GM08714 (cell line): ENCODE measurements around the gene SMU1.

Experiments used
- H3K4me3 ChIP-seq: fragments of 200-500 bp; sonication (Bioruptor generic); 2 replicates; pipeline ENCODE4 v1.5.1; 2014; ENCODE audit warnings: mild to moderate bottlenecking, low read length, inconsistent platforms
- ZNF274 ChIP-seq: IDR thresholded peaks from 2 replicates; pipeline ENCODE4 v1.6.1; 2012; ENCODE audit warnings: mild to moderate bottlenecking, low read depth, low read length

Gene SMU1

DNA sequence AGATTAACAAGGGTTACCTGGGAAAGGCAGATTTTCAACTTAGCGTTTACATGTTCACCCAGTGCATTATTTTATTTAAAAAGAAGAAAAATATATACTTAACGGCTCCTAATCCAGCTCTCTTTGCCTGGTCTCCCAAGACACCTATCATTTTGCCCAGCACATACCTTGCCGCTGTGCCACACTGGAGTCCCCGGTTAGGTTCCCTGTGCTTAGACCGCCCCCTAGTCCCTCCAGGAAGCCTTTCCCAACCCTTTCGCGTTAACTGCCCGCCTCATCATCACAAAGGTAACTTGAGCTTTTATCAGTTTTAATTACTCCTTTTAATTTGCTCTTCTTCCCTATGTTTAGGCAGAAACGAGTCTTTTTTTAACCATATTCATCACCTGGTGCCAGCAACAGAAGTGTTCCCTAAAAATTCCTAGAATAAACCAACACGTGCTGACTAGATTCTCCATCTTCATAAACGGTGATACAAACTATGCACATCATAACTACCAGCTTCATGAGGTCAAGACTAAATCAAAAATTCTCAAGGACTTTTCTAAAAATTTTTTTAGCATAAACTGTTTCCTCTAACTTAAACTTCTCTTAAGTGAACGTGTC, 31.7 kb downstream of the SMU1 start:
- H3K4me3 ChIP-seq: peak overlapping the region; percentile 42; the same call in 1 of the 2 replicates
- no peak for TF ChIP-seq ZNF274

GRCh38 chr9:33044162-33044673, 32.3 kb downstream of the SMU1 start:
- no peak for TF ChIP-seq ZNF274
- peak overlapping the region; percentile 42; the same call in 1 of the 2 replicates for H3K4me3 ChIP-seq

- no peak for TF ChIP-seq ZNF274
- peak overlapping the region; percentile 42 for H3K4me3 ChIP-seq
Observed at GRCh38 chr9:33043671-33044070, 32.8 kb downstream of the SMU1 start.

DNA sequence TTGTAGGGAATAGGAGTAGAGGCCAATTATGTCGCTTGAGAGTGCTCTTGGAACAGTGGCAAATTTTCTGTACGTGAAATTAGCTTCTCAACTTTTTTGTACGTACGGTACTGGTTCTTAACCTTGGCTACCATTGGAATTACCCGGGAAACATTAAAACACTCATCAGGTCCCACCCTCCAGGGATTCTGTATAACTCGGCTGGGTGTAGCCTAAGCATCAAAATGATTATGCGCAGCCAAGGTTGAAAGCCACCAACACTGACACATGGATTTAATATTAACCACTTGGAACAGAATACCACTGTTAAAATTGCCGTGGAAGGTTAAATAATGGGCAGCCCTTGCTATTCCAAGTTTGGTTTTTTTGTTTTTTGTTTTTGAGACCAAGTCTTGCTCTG, 34.0 kb downstream of the SMU1 start:
- H3K4me3 ChIP-seq: no peak overlapping the region
- no peak for TF ChIP-seq ZNF274

- H3K4me3 ChIP-seq: no peak overlapping the region
Observed at GRCh38 chr9:33041432-33042188, 34.9 kb downstream of the SMU1 start.

GRCh38 chr9:33040792-33041431, 35.6 kb downstream of the SMU1 start:
- TF ChIP-seq ZNF274: no peak
- H3K4me3 ChIP-seq: no peak overlapping the region

More at GRCh38 chr9:33041432-33042188, 34.9 kb downstream of the SMU1 start:
- TF ChIP-seq ZNF274: no peak

DNA sequence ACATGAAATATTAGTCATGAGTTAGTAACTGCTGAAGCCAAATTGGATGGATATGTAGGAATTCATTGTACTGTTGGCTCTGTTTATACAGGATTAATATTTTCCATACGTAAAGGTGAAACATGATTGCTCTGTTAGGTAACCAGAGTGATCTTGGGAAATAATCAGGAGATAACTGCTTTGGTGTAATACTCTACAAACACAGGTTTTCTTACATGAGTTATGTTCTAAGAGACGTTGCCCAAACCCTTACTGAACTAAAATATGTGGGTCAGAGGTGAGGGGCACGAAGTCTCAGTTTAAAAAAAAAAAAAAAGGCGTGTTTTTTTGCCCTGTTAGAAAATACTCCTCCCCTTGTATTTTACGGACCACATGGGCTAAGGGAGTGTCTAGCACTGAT, 43.6 kb downstream of the SMU1 start:
- TF ChIP-seq ZNF274: no peak

GRCh38 chr9:33032292-33032691, 44.2 kb downstream of the SMU1 start:
- no peak for TF ChIP-seq ZNF274
- H3K4me3 ChIP-seq: no peak overlapping the region

More for the DNA sequence above, 43.6 kb downstream of the SMU1 start:
- no peak overlapping the region for H3K4me3 ChIP-seq

DNA sequence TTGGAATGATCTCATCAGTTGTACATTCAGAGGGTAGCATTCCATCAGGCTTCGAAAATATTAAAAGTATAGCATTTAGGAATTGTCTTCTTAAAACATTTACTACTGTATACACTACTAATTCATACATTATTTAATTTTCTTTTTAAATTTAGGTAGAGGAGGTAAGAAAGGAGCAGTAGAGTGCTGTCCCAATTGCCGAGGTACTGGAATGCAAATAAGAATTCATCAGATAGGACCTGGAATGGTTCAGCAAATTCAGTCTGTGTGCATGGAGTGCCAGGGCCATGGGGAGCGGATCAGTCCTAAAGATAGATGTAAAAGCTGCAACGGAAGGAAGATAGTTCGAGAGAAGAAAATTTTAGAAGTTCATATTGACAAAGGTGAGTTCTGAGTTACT, 46.2 kb downstream of the SMU1 start:
- no peak for TF ChIP-seq ZNF274

GRCh38 chr9:33029231-33029786, 47.2 kb downstream of the SMU1 start:
- no peak overlapping the region; the same call in 1 of the 2 replicates for H3K4me3 ChIP-seq
- TF ChIP-seq ZNF274: no peak

More for the DNA sequence above, 46.2 kb downstream of the SMU1 start:
- no peak overlapping the region for H3K4me3 ChIP-seq

GRCh38 chr9:33025572-33026342, 50.7 kb downstream of the SMU1 start:
- TF ChIP-seq ZNF274: no peak
- peak overlapping the region; percentile 90 for H3K4me3 ChIP-seq

DNA sequence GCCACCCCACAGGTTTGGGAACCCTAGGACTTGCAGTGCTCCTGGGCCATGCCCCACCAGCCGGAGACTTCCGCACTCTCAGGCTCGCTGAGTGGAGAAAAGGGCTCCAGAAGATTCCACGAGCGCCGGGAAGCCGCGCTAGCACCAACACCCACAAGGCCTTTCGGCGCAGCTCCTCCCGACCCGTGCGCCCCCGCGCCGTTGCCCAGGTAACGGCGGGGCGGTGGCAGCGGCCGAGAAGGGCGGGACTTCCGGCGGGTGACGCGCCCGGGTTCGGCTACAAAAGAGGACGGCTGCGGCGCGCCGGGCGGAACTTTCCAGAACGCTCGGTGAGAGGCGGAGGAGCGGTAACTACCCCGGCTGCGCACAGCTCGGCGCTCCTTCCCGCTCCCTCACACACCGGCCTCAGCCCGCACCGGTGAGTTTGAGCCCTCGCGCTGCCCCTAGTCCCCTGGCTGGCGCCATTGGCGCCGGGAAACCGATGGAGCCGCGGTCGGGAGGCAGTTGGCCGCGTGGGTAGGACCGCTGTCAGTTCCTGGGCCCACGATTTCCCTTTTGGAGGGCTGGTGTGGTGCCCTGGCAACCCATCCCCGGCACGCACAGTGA, 51.4 kb downstream of the SMU1 start, which contains the start of gene DNAJA1:
Gene DNAJA1, plus strand, starts transcription at position 308 of the 606 bp plus-strand sequence. CDS start 1,212 bp downstream, outside the sequence.
- no peak for TF ChIP-seq ZNF274

GRCh38 chr9:33024126-33024965, 52.1 kb downstream of the SMU1 start:
- peak overlapping the region; percentile 90 for H3K4me3 ChIP-seq
- no peak for TF ChIP-seq ZNF274

More for the DNA sequence above, 51.4 kb downstream of the SMU1 start, which contains the start of gene DNAJA1:
- peak within 1 kb of the TSS; percentile 90 for H3K4me3 ChIP-seq
